Left ventricle myocardium inferior (tissue), 1 donor: ENCODE results near the gene KCNG4. TPM values are rescaled to one million over a fixed set of nuclear protein-coding genes. Genes with fewer than 3 reads are reported as not detected.

Experiments
- DNase-seq: peaks from one replicate; pipeline ENCODE4 v3.0.0-alpha.2; 2020
- H3K27ac ChIP-seq: fragments of 200-600 bp; replicated peaks from 2 replicates; pipeline ENCODE4 v1.8.0; 2021
- H3K27me3 ChIP-seq: fragments of 200-600 bp; 2 replicates; pipeline ENCODE4 v1.8.0; 2021; ENCODE audit warnings: low read depth
- H3K36me3 ChIP-seq: fragments of 200-600 bp; 2 replicates; pipeline ENCODE4 v1.8.0; 2021
- H3K4me1 ChIP-seq: fragments of 200-600 bp; 2 replicates; pipeline ENCODE4 v1.8.0; 2021
- H3K4me3 ChIP-seq: fragments of 200-600 bp; 2 replicates; pipeline ENCODE4 v1.8.0; 2021; ENCODE audit warnings: mild to moderate bottlenecking, moderate library complexity
- H3K9me3 ChIP-seq: fragments of 200-600 bp; replicated peaks from 2 replicates; pipeline ENCODE4 v1.8.0; 2021
- CTCF ChIP-seq: fragments of 200-600 bp; IDR thresholded peaks from 2 replicates; pipeline ENCODE4 v1.8.0; 2021; ENCODE audit warnings: antibody characterized with exemption, mild to moderate bottlenecking, borderline replicate concordance
- intact Hi-C: fragments of 100-400 bp; cut with micrococcal nuclease; formaldehyde crosslinking; loops from one replicate; pipeline ENCODE4 v1.11.0; 2022
- total RNA-seq: library from RNA; stranded (reverse); fragmentation: NEBNext Ultra II Directional; extraction: Animal tissue kit (Norgen Biotek cat#: 25700); gene quantifications from one replicate; pipeline ENCODE4 v1.2.1, GENCODE V29; 2021
- donor health status: DM: no; HTN: yes; CAD: no; lungs with severe emphysema.

KCNG4 gene
- total RNA-seq, 1 donor from 2014 or later: not detected

- Histone ChIP-seq H3K4me1 (no peaks in the 10 kb centered on the region), H3K4me3 (no peak overlapping the region), H3K36me3 (no peaks in the 10 kb centered on the region), H3K27ac (no peak overlapping the region), H3K9me3 (no peaks in the 10 kb centered on the region), H3K27me3 (peaks cover 34% of the 10 kb centered on the region)
- intact Hi-C loops: no loop called here
- DNase-seq: peak; percentile 35
- TF ChIP-seq CTCF: no peak
Measured at GRCh38 chr16:84266451-84266850, 26.6 kb upstream of the KCNG4 start.

GRCh38 chr16:84262939-84263338, 23.1 kb upstream of the KCNG4 start:
- no peak overlapping the region for H3K27ac ChIP-seq
- intact Hi-C loops: no loop called here
- H3K36me3 ChIP-seq: no peaks in the 10 kb centered on the region
- DNase-seq: no peak
- no peaks in the 10 kb centered on the region for H3K4me1 ChIP-seq
- no peak overlapping the region for H3K4me3 ChIP-seq
- no peaks in the 10 kb centered on the region for H3K9me3 ChIP-seq
- no peak for TF ChIP-seq CTCF
- H3K27me3 ChIP-seq: peaks cover 56% of the 10 kb centered on the region

GRCh38 chr16:84262031-84262430, 22.2 kb upstream of the KCNG4 start:
- intact Hi-C loops: no loop called here
- Histone ChIP-seq H3K27ac (no peak overlapping the region), H3K9me3 (no peaks in the 10 kb centered on the region), H3K4me1 (no peaks in the 10 kb centered on the region), H3K4me3 (no peak overlapping the region), H3K36me3 (no peaks in the 10 kb centered on the region), H3K27me3 (peaks cover 65% of the 10 kb centered on the region)
- no peak for DNase-seq
- no peak for TF ChIP-seq CTCF

- no peaks in the 10 kb centered on the region for H3K4me1 ChIP-seq
- H3K27ac ChIP-seq: no peak overlapping the region
- no peaks in the 10 kb centered on the region for H3K36me3 ChIP-seq
- peaks cover 71% of the 10 kb centered on the region for H3K27me3 ChIP-seq
- H3K9me3 ChIP-seq: no peaks in the 10 kb centered on the region
- H3K4me3 ChIP-seq: no peak overlapping the region
- TF ChIP-seq CTCF: no peak
- intact Hi-C loops: no loop called here
- DNase-seq: no peak
Measured at GRCh38 chr16:84260766-84261554, 21.1 kb upstream of the KCNG4 start.

- intact Hi-C loops: no loop called here
- H3K9me3 ChIP-seq: peaks cover 12% of the 10 kb centered on the region
- peaks cover 71% of the 10 kb centered on the region for H3K27me3 ChIP-seq
Measured at GRCh38 chr16:84259691-84260090, 19.9 kb upstream of the KCNG4 start.

More at GRCh38 chr16:84259691-84260090, 19.9 kb upstream of the KCNG4 start:
- DNase-seq: no peak
- no peak overlapping the region for H3K4me3 ChIP-seq
- H3K27ac ChIP-seq: no peak overlapping the region
- H3K36me3 ChIP-seq: no peaks in the 10 kb centered on the region
- TF ChIP-seq CTCF: no peak
- no peaks in the 10 kb centered on the region for H3K4me1 ChIP-seq
